Fibroblast of skin of back (primary cell): ENCODE measurements around the gene TTC7B.

Experiments
- DNase-seq: peaks from one replicate; pipeline ENCODE4 v3.0.0-alpha.2; 2013

The TTC7B gene

DNA sequence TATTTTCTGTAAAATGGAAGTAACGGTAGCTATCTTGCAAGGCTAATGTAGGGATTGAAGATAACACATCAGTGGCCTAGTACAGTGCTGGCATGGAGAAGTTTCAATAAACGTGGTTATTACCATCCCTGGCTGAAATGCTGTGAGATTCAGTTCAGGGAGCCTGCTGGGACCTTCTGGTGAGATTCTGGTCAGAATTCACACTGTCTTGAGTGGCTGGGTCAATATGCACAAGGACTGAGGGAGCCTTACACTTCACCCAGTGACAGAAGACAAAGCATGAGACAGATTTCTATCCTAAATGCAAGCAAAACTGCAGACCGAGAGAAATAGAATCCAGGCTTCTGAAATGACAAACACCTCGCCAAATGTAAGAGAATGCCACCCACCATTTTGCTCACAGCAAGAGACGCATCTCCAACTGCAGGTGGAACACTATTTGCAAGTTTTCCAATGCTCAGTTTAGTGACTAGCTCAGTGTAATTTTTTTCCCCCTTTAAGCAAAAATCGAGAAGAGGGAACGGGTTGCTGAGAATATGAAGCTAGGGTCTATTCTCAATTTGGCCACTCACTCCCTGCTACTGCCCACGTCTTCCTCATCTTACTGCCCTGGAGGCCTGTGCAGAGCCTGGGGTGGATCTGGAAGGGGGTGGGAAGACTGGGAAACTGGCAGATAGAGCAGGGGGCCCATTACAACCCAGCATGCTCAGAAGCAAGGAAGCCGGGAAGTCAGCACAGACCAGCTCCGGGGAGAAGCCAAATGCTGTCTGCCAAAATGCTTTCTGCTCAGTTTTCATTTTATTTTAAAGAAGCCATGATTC, 201.3 kb downstream of the TTC7B start:
- no peak for DNase-seq

DNA sequence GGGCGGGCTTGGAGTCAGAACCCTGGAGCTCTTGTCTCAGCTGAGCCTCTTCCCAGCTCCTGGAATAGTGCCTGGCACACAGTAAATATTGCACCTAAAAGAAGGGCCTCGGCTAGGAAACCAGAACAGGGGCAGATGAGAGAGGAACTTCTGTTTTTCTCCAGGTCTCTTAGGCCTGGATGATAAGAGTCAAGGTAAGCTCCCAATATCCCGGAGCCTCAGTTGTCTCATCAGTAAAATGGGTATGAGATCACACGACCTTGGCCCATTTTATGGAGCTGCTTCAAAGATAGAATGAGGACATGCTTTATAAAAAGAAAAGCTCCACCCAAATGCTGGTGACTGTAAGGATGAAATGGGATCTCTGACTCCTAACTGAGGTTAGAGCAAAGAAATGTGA, 202.2 kb downstream of the TTC7B start:
- DNase-seq = no peak

DNA sequence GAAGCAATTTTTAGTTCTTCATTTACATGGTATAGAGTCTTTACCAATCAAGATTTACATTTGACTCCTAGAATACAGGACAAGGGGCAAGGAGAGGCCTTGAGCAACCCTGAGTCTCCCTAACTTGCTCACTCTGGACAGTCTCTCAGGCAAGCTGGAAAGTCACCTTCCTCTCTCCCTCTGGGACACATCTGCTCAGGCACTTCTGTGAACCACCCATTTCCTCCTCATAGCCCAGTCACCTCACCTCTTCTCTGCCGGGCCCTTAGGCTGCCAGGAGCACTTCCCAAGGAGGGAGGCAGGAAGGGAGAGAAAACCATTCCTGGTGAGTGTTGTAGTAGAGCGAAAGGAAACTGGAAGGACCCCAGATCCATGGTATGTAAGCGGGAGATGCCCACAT, 202.8 kb downstream of the TTC7B start:
- no peak for DNase-seq

DNA sequence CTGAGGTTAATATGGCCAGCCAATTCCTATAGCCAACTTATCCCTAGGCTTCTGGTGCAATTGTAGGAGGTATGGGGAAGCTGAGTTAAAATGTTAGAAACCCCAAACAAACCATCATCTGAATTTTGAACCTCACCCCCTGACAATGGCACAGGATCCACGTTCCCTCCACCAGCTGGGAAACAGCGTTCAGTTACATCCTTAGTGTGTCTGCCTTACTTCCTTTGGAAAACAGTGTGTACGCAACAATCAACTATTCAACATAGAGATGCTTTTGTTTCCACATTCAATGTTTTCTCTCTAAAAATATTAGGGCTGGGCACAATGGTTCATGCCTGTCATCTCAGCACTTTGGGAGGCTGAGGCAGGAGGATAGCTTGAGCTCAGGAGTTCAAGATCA, 203.4 kb downstream of the TTC7B start:
- DNase-seq = no peak

DNA sequence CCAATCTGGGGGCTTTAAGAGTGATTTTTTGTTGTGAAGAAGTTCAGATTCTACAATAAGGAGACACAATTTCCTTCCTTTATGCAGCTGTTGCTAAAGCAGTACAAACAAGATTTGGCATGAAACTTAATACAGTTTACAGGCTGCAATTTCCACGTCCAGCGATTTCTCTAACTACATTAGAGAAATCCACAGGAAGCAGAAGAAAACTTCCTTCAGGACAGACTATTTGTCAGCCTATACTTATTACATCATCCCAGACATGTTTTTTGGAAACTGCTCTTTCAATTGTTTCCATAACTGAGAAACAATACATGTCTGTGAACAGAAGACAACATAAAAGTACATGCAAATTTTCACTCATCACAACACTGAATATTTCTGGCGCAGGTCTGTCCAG, 204.3 kb downstream of the TTC7B start:
- no peak for DNase-seq

DNA sequence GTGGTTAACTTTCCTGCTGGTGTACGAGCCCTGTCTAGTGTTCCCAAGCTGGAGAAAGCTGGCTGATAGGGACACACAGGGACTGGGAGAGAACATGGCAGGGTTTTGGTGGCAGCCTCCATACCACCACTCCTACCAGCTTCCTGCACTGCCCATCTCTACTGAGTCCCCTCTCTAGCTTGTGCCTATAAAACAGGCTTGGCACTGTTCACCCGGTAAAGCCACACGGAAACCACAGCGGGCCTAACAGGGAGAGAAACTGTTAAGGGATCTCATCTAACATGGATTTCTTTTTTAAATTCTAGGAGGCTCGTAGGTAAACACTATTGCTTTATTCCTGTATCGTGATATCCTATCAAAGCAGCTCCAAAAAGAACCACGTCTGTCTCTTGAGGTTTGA, 204.7 kb downstream of the TTC7B start:
- DNase-seq = no peak

DNA sequence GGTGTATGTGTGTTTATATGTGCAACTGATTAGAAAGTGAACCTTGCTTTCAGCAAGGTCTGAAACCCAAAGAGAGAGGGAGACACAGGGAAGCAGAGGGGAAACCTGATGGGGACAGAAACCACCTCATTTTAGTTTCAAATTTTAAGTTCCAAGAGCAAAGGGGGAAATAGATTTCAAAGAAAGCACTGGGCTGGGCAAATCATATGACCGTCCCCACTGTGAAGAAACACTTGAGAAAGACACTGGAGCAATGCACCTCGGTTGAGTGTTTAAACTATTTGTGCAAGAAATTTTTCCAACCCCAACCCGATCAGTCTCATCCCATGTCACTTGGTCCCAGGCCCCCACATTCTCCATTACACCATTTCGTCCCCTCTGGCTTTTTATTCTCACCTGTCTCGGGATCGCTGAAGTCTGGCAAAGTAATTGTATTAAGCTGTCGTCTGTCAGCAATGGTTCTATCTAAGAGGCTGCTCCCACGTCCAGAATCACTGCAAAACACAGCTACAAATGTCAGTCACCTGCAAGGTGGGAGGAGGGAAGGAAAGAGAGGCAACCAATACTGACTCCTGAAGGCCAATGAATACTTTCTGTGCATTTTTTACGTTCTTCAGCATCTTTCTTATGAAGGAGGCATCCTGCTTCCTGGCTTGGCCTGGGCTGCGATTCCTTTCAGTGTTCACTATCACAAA, 205.7 kb downstream of the TTC7B start:
- DNase-seq = no peak

DNA sequence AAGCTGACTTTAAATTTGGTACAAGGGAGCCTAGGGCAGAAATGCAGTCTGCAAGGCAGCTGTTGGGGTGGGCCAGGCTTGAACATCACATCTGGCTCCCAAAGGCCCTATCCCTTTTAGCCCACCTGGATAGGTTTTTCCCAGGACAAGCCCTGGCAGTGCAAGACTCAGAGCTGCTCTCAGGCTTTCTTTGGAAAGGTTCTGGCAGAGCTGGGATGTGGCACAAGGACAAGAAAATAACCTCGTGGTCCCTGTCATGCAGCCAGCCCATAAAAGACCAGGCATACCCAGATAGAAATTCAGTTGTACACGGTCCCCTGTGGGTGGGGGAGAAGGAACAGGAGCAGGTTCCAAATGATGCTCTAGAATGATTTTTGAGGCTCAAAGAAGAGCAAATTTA, 206.9 kb downstream of the TTC7B start:
- no peak for DNase-seq

DNA sequence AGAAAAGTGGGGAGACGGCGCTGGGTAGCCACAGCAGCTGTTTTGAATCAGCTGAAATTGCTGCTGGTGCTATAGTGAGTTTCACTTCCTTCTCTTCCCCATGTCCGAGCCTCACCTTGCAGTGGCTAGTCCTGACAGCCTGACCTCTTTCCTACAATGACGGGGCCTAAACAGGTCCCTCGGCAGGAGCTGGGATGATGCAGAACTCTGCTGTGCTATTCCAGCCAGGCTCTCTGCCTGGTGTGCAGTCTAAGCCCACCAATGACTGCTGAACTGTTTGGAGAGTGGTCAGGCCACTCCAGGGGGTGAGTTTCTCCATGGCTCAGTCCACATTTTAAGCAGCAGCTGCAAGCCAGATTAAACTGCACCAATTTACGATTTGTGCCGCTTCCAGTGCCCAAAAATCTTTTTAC, 207.3 kb downstream of the TTC7B start:
- no peak for DNase-seq

DNA sequence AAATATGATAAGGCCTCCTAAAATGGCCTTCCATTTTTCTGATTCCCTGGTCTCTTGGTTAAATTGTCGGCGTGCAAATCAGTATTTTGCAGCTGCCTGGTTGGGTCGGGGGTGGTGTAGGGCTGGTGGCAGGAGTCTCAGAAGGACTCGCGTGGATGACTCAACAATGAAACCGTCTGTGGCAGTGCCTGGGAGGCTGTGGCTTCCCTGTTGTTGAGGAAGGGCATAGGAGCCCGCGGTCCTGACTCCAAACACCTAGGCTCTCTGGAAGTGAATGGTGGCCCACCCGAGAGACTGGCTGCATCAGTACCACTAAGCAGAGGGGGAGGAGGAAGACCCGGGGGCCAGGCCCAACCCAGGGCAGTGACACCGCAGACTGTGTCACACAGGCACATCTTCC, 207.9 kb downstream of the TTC7B start:
- no peak for DNase-seq

DNA sequence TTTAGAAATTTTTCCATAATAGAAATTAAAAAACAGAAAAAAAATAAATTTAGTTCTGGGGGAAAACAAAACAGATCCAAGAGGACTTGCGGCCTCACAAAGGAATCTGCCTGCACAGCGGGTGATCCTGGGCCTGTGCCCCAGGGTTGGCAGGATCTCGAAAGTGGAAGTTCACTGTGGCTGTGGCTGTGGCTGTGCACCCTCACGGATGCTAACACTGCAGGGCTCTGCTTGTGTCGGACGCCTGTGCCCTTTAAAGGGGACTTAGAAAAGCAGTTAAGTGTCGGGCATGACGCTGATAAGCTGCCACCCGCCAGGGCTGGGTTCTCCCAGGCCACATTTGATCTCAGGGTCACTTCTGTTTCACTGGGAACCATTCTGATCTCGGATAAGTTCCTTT, 209.1 kb downstream of the TTC7B start:
- DNase-seq = no peak

DNA sequence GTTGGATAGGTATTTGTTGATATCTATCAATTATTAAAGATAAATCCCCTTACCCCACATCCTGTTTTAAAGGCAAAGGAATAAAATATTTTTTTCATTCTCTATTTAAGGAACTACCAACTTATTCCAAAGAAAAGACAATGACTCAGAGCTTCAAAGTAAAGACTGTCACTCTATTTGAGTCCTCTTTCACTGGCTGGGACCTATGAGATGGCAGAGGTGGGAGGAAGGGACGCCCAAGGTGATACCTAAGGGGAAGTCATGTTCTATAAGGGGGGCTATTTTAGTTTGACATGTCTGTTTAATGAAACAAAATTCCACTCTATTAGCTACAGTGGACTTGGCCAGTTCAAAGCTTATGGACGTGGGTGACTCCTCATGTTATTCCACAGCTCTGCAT, 209.8 kb downstream of the TTC7B start:
- DNase-seq = no peak

DNA sequence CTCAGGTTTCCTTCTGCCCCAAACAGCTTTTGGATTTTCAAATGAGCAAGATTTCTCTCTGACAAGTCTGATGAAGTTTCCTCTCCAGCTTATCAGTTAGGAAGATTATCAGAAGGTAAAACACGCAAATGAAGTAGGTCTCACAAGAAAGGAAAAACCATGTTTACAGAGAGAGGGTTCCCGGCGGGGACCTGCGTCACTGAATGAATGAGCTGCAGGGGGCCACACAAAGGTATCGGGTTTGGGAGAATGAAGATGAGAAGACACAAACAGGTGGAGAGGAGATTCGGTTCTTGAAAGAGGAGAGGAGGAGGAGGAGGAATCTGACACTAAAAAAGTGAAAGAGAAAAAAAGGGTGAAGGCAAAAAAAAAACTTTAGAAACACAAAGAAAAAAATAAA, 210.8 kb downstream of the TTC7B start:
- no peak for DNase-seq

DNA sequence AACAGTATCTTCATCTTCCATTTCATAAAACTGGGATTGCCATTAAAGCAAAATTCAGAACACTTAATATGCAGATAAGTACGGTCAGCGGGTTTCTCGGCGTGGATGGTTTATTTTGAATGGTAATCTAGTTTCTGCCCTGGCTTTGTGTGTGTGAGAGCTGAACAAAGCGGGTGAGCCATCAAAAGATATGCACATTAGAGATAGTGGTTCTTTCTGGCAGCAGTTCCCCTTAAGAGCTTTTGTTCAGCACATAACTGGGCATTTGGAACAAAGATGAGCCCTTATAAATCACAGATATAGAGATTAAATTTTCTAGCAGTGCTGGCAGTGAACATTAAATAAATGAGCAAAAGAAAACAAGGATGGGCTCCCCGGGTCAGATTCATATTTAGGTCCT, 211.9 kb downstream of the TTC7B start:
- DNase-seq = no peak

DNA sequence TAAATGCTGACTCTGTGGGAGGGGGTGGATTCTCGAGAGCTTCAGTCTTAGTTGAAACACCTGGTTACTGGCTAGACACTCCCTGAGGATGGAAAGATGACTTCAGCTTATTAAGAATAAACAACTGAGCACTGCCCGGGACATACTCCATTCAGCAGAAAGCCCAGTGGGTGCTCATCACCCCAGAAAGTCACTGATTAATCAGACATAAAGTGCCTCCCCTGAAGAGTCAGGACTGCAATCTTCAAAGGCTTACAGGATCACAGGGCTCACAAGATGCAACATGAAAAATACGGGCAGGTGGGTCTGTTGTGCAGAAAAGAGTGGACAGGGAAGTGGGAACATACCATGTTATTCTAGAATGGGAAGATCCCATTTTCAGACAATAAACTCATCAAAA, 212.4 kb downstream of the TTC7B start:
- no peak for DNase-seq

DNA sequence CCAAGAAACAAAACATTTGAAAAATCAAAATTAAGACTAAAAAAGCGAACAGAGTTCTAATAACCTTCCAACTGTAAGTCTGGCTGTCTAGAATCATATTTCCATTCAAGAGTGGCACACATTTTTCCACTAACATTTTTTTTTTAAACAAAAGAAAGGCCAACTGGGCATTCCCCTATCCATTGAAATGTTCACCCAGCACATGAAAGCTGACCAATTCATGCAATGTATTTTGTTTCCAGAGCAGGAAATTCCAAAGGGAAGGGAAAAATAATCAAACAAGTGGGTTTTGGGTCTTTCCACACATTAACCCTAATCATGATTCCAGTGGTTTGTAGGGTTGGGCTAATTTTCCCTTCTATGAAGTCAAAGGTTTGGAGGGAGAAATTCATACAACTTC, 212.9 kb downstream of the TTC7B start:
- DNase-seq = no peak

DNA sequence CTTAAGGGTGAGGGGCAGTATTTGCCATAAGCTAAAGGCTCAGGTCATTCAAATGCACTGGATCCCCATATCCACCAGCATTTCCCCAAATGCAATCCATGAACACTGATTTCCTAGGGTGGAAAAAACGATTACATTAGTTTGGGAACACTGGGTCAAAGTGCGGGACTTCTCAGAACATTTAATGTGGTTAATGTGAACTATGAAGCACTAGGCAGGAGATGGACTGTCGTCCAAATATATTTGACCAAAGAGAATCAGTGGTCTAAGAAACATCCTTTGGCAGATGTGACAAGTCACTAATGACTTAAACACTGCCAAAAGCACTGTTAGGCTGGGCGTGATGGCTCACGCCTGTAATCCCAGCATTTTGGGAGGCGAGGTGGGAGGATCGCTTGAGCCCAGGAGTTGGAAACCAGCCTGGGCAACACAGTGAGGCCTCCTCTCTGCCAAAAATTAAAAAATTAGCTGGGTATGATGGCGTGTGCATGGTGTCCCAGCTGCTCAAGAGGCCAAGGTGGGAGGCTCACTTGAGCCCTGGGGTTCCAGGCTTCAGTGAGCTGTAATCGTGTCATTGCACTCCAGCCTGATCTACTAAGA, 214.0 kb downstream of the TTC7B start:
- no peak for DNase-seq

DNA sequence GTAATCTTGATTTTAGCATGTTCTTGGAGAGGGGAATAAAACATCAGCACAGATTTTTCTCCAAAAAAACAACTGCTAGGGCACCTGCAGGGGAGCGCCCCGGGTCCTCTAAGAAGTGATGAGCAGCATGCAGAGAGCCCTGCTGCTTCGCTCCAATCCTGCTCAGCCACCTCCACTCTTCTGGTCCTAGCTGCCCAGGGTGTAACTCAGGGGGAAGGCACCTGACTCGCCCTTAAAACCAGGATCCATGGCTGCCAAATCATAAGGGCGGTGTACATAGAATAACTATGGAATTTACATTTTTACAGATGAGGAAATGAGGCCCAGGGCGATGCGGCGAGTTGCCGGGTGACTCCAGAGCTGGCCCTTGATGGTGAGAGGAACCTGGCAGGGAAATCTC, 214.7 kb downstream of the TTC7B start:
- no peak for DNase-seq

DNA sequence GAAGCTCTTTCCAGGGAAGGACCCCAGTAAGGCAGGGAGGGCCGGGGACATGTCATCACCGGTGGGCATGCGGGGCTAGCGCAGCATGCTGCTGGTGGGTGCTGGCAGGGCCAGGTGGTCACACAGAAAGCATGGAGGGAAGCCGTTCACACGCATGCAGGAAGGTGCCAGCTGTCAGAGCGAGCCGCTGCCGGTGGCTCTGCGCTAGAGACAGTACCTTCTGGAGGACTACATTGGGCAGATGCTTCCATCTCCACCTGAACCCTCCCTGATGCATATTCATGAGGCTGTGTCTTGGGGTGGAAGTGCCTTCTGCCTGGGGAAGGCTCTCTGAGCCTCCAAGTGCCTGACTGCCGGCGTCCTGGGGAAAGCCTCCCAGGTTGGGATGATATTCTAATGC, 215.6 kb downstream of the TTC7B start:
- no peak for DNase-seq

DNA sequence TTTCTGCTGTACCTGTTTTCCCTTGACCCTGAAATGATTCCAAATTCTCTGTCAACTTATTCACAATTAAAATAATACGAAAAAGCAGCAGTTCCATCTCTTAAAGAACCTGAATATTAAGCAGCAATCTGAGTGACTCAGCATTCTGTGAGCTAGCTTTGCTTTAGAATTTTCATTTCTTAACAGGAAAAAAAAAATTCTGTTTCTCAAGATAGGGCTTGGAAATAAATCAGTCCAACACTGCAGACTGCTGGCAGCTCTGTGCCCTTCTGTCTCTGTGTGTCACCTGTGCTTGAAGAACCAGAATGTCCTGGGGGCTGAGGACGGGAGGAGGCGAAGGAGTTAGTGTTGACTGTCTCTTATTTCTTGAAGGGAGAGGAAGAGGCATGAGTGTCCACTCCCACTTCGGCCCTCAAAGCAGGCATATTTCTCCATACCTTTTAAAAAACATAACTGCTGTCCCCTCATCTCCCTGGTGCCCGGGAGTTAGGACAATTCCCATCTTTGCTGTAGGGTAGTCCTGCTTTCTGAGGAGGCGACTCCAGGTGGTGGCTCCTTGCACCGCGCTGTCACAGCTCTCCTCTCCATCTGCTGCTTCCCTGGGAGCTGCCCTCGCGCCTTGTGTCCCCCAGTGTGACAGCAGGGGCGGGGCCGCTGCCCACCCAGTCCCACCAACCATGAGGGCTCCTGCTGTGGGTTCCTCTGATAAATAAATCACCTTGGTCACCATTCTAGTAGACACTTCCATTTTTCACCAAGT, 216.3 kb downstream of the TTC7B start:
- no peak for DNase-seq

DNA sequence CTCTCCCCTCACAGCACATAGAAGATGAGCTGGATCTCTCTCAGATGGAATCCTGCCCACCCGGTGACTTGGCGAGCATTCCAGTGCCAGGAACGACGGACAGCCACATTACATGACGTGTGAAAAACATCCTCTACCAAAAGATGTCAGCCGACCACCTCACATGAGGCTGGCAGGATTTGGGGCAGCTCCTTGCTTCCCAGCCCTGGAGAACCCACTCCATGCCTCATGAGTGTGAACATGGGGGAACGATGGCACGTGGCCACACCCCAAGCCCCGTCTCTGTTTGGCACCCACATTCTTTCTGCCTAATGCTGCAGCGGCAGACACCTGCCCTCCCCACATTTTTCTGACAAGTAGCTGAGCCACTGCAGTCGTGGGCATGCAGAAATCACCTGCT, 216.9 kb downstream of the TTC7B start:
- DNase-seq = no peak

DNA sequence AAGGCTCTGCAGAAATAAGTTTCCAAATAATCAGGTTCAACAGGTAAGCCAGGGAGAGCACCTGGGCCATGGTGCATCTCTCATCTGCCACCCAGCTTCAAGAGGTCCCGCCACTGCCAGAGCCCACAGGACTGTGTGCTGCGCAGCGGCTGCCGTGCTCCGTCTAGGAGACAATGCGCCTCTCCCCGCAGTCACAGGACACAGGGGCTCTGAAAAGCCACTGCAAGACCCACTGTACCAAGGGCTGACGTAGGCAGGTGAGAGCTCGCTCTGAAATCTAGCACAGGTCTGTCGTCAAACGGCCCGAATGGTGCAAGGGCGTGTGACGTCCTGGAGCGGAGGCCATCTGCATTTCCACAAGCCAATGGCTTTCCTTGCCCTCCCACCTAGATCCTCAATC, 218.3 kb downstream of the TTC7B start:
- DNase-seq = no peak

DNA sequence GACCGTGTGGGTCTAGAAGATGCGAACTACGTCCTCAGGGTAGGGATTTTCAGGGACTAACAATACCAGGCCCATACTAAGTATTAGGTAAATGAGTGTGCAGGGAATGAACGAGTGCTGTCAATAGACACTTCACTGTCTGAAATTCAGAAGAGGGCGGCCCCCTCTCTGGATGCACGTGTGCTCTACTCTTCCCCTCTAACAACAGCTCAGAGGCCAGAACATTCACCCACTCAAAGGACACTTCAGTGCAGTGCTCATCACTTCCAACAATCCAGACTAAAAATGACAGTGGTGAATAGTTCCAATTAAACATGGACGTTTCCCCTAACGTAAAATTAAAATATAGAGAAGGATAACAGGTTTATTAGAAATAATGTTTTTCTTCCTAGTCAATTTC, 219.5 kb downstream of the TTC7B start:
- no peak for DNase-seq
